AG09309 (cell line): Measurements from ENCODE around the gene ENTPD2.
"Not testable (repeated sequence)": the region's sequence is repeated elsewhere in the genome, so short reads cannot be mapped to it uniquely, and the experiment has no call there.

Experiments
- DNase-seq: peaks from one replicate; pipeline ENCODE4 v3.0.0-alpha.2; 2010; ENCODE audit warnings: low read depth
- H3K4me3 ChIP-seq: 2 replicates; pipeline ENCODE4 v1.5.1; 2011; ENCODE audit warnings: mild to moderate bottlenecking, low read depth, low read length, moderate library complexity; ENCODE audit not compliant: control insufficient read depth
- TF ChIP-seq, protein P1 (sequence below): IDR thresholded peaks from 2 replicates; pipeline ENCODE4 v1.5.1; 2011; ENCODE audit warnings: mild to moderate bottlenecking, low read depth, low read length, inconsistent platforms; ENCODE audit not compliant: insufficient read depth, control insufficient read depth; ENCODE audit errors: missing control alignments

The ENTPD2 gene

DNA sequence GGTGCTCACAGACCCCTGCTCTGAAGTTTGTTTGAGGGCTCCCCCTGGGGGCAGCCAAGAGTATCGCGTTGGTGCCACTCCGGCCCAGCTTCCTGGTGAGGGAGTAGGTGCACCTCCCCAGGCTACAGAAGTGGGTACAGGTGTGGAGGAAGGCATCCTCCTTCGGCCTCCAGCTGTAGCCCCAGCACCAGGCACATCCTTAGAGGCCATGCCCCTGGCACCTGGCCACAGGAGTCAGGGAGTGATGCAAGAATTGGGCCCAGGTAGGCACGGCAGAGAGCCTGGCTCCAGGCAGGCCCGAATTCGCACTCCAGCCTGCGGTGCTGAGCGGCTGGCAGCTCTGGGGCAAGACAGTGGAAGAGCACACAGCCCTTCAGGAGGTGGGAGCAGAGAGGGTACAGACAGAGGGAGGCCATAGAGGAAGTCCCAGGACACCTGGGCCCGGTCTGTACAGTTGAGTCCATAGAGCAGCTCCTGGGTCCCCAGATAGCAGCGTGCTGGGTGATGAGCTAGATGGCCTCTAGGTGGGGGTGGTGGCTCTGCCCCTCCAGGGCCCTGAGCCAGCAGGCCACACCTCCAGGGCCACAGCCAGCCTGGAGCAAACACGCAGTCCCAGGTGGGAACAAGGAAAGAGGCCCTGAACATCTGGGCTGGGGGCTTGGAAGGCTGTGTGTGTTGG is 14.1 kb upstream of the ENTPD2 start:
- TF ChIP-seq, protein P1, sequence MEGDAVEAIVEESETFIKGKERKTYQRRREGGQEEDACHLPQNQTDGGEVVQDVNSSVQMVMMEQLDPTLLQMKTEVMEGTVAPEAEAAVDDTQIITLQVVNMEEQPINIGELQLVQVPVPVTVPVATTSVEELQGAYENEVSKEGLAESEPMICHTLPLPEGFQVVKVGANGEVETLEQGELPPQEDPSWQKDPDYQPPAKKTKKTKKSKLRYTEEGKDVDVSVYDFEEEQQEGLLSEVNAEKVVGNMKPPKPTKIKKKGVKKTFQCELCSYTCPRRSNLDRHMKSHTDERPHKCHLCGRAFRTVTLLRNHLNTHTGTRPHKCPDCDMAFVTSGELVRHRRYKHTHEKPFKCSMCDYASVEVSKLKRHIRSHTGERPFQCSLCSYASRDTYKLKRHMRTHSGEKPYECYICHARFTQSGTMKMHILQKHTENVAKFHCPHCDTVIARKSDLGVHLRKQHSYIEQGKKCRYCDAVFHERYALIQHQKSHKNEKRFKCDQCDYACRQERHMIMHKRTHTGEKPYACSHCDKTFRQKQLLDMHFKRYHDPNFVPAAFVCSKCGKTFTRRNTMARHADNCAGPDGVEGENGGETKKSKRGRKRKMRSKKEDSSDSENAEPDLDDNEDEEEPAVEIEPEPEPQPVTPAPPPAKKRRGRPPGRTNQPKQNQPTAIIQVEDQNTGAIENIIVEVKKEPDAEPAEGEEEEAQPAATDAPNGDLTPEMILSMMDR, result peak; percentile 83
- DNase-seq, result no peak
- H3K4me3 ChIP-seq, result no peak overlapping the region

DNA sequence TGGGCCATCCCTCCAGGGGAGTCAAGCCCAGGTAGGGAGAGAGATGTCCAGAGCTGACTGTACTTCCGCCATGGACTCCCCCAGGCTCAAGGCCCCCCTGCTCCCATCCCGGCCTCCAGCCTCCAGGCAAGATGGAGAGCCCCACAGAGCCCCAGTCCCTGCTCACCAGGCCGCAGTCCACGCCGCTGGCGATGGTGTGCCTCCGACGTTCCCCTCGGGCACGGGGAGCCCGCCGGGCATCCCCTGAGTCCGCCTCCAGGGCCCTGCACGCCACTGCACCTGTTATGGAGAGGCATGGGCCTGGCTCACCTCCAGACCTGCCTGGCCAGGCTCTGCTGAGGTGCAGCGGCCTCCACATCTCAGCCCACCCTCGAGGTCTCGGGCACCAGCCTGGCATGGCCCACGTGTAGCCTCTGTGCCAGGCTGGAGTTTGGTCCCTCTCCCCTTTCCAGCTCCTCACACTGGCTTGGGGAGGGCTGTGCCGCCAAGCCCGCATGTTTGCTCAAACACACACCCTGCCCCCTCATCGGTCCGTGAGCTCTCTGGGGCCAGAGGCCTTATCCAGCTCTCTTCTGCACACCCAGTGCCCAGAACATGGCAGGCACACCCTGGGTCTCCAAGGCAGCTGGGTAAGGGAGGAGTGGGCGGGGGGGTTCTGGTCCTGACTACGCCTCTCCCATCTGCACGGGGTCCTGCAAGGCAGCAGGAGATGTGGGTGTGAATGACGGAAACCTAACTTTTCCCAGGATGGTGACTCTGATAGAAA is 12.4 kb upstream of the ENTPD2 start:
- TF ChIP-seq, protein P1, result no peak
- H3K4me3 ChIP-seq, result no peak overlapping the region

DNA sequence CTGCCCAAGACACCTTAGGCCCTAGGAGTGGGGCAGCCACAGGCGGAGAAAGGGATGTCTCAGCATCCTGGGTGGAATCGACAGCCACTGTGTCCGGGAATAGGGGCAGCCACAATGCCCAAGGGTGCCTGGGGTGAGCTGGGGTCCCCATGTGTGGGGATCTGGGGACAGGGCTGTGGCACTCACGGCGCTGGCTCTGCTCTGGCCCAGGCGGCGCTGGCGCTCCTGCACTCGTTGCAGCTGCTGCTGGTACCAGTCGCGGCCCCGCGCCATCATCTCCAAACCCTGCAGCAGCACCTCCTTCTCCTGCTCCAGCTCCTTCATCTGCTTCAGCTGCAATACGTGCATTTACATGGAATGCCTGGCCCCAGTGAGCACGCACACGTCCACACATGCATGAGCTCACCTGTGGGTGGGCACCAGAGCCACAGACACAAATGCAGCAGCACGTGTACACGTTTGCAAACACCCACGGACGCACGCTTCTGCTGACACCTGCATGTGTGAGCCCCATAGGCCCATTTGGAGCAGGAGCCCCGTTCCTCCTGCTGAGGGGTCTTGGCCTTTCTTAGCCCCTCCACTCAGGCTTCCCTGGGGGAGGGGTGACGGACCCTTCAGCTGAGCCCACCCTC is 11.6 kb upstream of the ENTPD2 start:
- DNase-seq, result no peak
- TF ChIP-seq, protein P1, result no peak
- no peak overlapping the region for H3K4me3 ChIP-seq

More for the DNA sequence above, 12.4 kb upstream of the ENTPD2 start:
- no peak for DNase-seq

DNA sequence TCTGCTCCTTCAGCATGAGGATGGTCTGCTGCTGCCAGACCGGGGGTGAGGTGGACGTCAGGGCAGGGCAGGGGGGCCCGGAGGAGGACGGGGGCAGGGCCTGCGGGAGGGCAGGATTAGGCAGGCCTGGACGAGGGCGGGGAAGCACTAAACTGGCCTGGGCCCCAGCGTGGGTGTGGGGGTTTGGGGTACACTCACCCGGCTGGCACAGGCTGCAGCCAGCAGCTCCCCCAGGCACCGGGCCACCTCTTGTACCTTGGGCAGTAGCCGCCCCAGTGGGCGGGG is 11.0 kb upstream of the ENTPD2 start:
- H3K4me3 ChIP-seq, result no peak overlapping the region
- no peak for DNase-seq
- TF ChIP-seq, protein P1, result no peak

DNA sequence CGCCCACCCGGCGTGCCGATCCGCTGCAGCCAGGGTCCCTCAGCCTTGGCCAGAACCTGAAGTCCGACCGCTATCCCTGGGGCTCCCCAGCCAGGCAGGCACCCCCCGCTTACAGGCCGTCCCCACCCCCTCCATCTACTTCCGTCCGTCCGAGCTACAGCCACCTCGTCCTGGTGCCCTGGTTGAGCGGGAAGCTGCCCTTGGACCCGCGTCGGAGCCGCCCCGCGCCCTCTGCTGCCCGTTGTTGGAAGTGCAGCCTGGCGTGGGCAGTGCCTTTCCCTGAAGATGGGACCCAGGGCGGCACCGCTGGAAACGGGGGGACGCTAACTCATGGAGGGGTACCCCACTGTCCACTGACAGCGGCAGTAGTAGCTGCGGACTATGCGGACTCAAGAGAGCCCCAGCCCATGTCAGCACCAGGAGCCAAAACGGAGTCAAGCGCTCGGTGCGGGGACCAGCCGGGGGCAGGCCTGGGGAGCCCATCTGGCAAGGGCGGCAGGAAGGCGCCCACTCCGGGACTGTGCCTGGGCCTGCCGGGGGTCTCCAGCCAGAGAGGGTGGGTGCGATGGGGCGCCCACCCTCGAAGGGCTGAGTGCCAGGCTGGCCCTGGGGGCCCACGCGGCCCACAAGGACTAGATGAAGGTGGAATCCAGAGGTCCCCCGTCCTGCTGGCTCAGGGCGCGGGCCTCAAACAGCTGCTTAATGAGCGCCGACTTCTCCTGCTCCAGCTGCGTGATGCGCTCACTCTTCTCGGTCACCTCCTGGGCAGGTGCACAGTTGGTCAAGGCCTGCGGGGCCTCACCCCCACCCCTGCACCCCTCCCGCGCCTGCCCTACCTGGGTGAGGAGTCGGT is 10.4 kb upstream of the ENTPD2 start:
- no peak overlapping the region for H3K4me3 ChIP-seq
- DNase-seq, result no peak
- TF ChIP-seq, protein P1, result peak; percentile 97

DNA sequence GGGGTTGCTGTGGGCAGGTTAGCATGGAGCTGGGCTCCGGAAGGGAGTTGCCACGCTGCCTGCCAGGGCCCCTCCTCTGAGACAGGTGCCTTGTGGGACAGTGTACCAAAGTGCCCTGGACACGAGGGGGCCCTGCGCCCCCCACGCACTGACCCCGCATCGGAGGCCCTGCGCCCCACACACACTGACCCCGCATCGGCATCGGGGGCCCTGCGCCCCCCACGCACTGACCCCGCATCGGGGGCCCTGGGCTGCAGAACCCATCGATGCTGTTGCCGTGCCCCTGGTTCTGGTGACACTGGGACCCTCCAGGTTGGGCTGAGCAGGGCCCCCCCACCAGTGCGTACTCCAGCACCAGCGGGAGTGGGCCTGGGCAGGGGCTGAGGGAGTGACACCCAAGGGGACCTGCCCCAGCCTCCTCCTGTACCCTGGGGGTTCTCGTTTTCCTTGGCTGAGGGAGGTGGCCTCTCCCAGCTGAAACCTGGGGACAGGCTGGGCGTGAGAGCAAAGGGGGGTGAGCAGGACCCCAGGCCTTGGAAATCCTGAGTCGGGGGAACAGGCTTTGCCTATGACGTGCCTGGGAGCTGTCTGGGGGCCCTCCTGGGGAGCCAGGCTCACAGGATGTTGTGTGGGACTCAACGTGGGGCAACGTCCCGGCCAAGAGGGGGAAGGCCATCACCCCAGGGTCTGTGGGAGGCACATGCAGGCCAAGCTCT is 9.6 kb upstream of the ENTPD2 start:
- TF ChIP-seq, protein P1, result no peak

DNA sequence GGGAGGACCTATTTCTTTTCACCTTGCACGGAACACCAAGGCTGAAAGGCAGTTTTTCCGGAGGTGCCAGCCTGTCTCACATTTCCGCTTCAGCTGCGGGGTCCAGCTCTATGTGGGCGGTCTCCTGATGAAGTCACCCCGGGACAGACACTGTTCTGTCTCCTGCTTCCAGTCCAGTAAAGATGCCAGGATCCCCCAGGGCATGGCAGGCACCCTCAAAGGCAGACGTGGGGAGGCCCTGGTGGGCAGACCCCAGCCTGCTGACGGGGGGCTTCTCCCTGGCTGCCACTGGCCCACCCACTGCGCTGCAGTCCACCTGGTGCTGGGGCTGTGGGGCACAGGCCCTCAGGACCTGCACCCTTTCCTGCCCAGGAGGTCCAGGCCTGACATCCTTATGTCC is 8.9 kb upstream of the ENTPD2 start:
- not testable (repeated sequence) for DNase-seq, H3K4me3 ChIP-seq

More for the DNA sequence above, 9.6 kb upstream of the ENTPD2 start:
- no peak for DNase-seq
- H3K4me3 ChIP-seq, result no peak overlapping the region
